BLaER1 treated with 17β-estradiol and CSF1 and Interleukin-3, amounts not matched to agents 10 nM and 100 nM (cell line): ENCODE measurements around the gene SMIM41.

Experiments used
- H3K27ac ChIP-seq, 11 experiments: shearing (Covaris generic); formaldehyde crosslinking; 2 replicates each; pipeline ENCODE4 v1.8.1; 2022
- H3K27me3 ChIP-seq, 11 experiments: shearing (Covaris generic); formaldehyde crosslinking; 2 replicates each; pipeline ENCODE4 v1.8.1; 2022
- H3K36me3 ChIP-seq, 11 experiments: shearing (Covaris generic); formaldehyde crosslinking; 2 replicates each; pipeline ENCODE4 v1.8.1; 2022
- H3K4me1 ChIP-seq, 10 experiments: shearing (Covaris generic); formaldehyde crosslinking; 2 replicates each; pipeline ENCODE4 v1.8.1; 2022
- H3K4me2 ChIP-seq, 11 experiments: shearing (Covaris generic); formaldehyde crosslinking; 2 replicates each; pipeline ENCODE4 v1.8.1; 2022
- H3K4me3 ChIP-seq, 10 experiments: shearing (Covaris generic); formaldehyde crosslinking; 2 replicates each; pipeline ENCODE4 v1.8.1; 2022
- H3K9ac ChIP-seq, 11 experiments: shearing (Covaris generic); formaldehyde crosslinking; 2 replicates each; pipeline ENCODE4 v1.8.1; 2022
- H3K9me3 ChIP-seq, 11 experiments: shearing (Covaris generic); formaldehyde crosslinking; replicated peaks in 1 of 11; 2 replicates each; pipeline ENCODE4 v1.8.1; 2022
- H4K20me1 ChIP-seq, 11 experiments: shearing (Covaris generic); formaldehyde crosslinking; 2 replicates each; pipeline ENCODE4 v1.8.1; 2022
- Cebpa-rat ChIP-seq, 11 experiments: shearing (Covaris generic); IDR thresholded peaks; 2 replicates each; pipeline ENCODE4 v1.8.1; 2022

Gene SMIM41

GRCh38 chr12:52126050-52126604 is 46.6 kb downstream of the SMIM41 start:
- H3K36me3 ChIP-seq: no peaks in the 10 kb centered on the region
- peak overlapping the region; percentile 1 to 88 (median 69); a peak in 20 of 22 replicates for H3K4me2 ChIP-seq
- H3K27ac ChIP-seq: peak overlapping the region in 5 of 11 experiments; percentile 3 to 75 (median 59); a peak in 8 of 22 replicates
- H3K9me3 ChIP-seq: no peaks in the 10 kb centered on the region
- H3K27me3 ChIP-seq: no peaks in the 10 kb centered on the region
- no peak for TF ChIP-seq Cebpa-rat (IDR thresholded peaks at IDR 0.05)
- H3K9ac ChIP-seq: peak overlapping the region in 1 of 11 experiments; percentile 19; a peak in 1 of 22 replicates
- H3K4me1 ChIP-seq: peaks cover 42 to 93% (median 84%) of the 10 kb centered on the region in 10 experiments
- H4K20me1 ChIP-seq: no peaks in the 10 kb centered on the region
- no peak overlapping the region for H3K4me3 ChIP-seq

GRCh38 chr12:52126605-52127578 is 47.4 kb downstream of the SMIM41 start:
- Histone ChIP-seq H3K27ac (peak overlapping the region in 7 of 11 experiments; percentile 3 to 75 (median 46); a peak in 12 of 22 replicates), H3K4me1 (peaks cover 35 to 86% (median 77%) of the 10 kb centered on the region in 10 experiments)

GRCh38 chr12:52127683-52128450 is 48.4 kb downstream of the SMIM41 start:
- Histone ChIP-seq H3K27ac (peak overlapping the region in 7 of 11 experiments; percentile 24 to 75 (median 58); a peak in 11 of 22 replicates), H3K4me2 (peak overlapping the region; percentile 19 to 88 (median 69); a peak in 21 of 22 replicates), H3K27me3 (no peaks in the 10 kb centered on the region), H3K9me3 (no peaks in the 10 kb centered on the region), H3K36me3 (no peaks in the 10 kb centered on the region), H4K20me1 (no peaks in the 10 kb centered on the region), H3K4me3 (no peak overlapping the region), H3K4me1 (peaks cover 35 to 77% (median 69%) of the 10 kb centered on the region in 10 experiments), H3K9ac (peak overlapping the region in 5 of 11 experiments; percentile 12 to 63 (median 30); a peak in 5 of 22 replicates)
- no peak for TF ChIP-seq Cebpa-rat (IDR thresholded peaks at IDR 0.05)

More at GRCh38 chr12:52126605-52127578, 47.4 kb downstream of the SMIM41 start:
- no peaks in the 10 kb centered on the region for H3K36me3 ChIP-seq
- TF ChIP-seq Cebpa-rat (IDR thresholded peaks at IDR 0.05): no peak
- no peaks in the 10 kb centered on the region for H3K27me3 ChIP-seq
- peak overlapping the region in 1 of 11 experiments; percentile 27; a peak in 1 of 22 replicates for H3K9ac ChIP-seq
- H3K4me3 ChIP-seq: no peak overlapping the region
- no peaks in the 10 kb centered on the region for H4K20me1 ChIP-seq
- H3K9me3 ChIP-seq: no peaks in the 10 kb centered on the region
- peak overlapping the region; percentile 19 to 88 (median 69) for H3K4me2 ChIP-seq

- Histone ChIP-seq H4K20me1 (no peaks in the 10 kb centered on the region), H3K9ac (no peak overlapping the region), H3K27ac (0 out of 22 replicates have a peak overlapping the region, but pooled peaks of 1 of the 11 experiments have one; percentile 28), H3K4me3 (no peak overlapping the region), H3K4me2 (peak overlapping the region in 8 of 11 experiments; percentile 17 to 60 (median 48); a peak in 11 of 22 replicates), H3K27me3 (no peaks in the 10 kb centered on the region), H3K36me3 (no peaks in the 10 kb centered on the region), H3K9me3 (no peaks in the 10 kb centered on the region), H3K4me1 (peaks cover 19 to 49% (median 42%) of the 10 kb centered on the region in 10 experiments; a peak in 19 of 20 replicates)
- TF ChIP-seq Cebpa-rat (IDR thresholded peaks at IDR 0.05): no peak
Observed at GRCh38 chr12:52130711-52131110, 51.2 kb downstream of the SMIM41 start.

GRCh38 chr12:52132754-52133161 is 53.3 kb downstream of the SMIM41 start:
- Histone ChIP-seq H3K9me3 (no peaks in the 10 kb centered on the region), H3K27me3 (no peaks in the 10 kb centered on the region), H3K27ac (no peak overlapping the region; a peak in 1 of 22 replicates), H3K9ac (no peak overlapping the region), H4K20me1 (no peaks in the 10 kb centered on the region), H3K4me1 (peaks cover 7 to 28% (median 22%) of the 10 kb centered on the region in 10 experiments; a peak in 19 of 20 replicates), H3K4me3 (no peak overlapping the region), H3K36me3 (no peaks in the 10 kb centered on the region), H3K4me2 (peak overlapping the region in 2 of 11 experiments; percentile 1 to 27; a peak in 2 of 22 replicates)
- TF ChIP-seq Cebpa-rat (IDR thresholded peaks at IDR 0.05): no peak

- H3K4me1 ChIP-seq: peaks cover 0 to 31% (median 27%) of the 10 kb centered on the region in 10 experiments; a peak in 17 of 20 replicates
- H3K27me3 ChIP-seq: no peaks in the 10 kb centered on the region
- H3K4me3 ChIP-seq: no peak overlapping the region
- no peak for TF ChIP-seq Cebpa-rat (IDR thresholded peaks at IDR 0.05)
- H4K20me1 ChIP-seq: no peaks in the 10 kb centered on the region; a peak in 1 of 22 replicates
- H3K9ac ChIP-seq: no peak overlapping the region
- H3K4me2 ChIP-seq: no peak overlapping the region
- H3K27ac ChIP-seq: no peak overlapping the region
- no peaks in the 10 kb centered on the region for H3K36me3 ChIP-seq
- H3K9me3 ChIP-seq: no peaks in the 10 kb centered on the region
Observed at GRCh38 chr12:52137746-52138145, 58.2 kb downstream of the SMIM41 start.

GRCh38 chr12:52139147-52139546 is 59.6 kb downstream of the SMIM41 start:
- Histone ChIP-seq H3K9me3 (no peaks in the 10 kb centered on the region), H3K36me3 (no peaks in the 10 kb centered on the region), H3K4me2 (peak overlapping the region in 7 of 11 experiments; percentile 30 to 51 (median 41); a peak in 7 of 22 replicates), H3K27ac (no peak overlapping the region), H4K20me1 (no peaks in the 10 kb centered on the region; a peak in 1 of 22 replicates), H3K9ac (no peak overlapping the region), H3K4me1 (peaks cover 0 to 34% (median 27%) of the 10 kb centered on the region in 10 experiments; a peak in 17 of 20 replicates), H3K4me3 (no peak overlapping the region), H3K27me3 (no peaks in the 10 kb centered on the region)
- TF ChIP-seq Cebpa-rat (IDR thresholded peaks at IDR 0.05): no peak

GRCh38 chr12:52139579-52140062 is 60.1 kb downstream of the SMIM41 start:
- no peak overlapping the region for H3K9ac ChIP-seq
- H3K27ac ChIP-seq: no peak overlapping the region
- no peak for TF ChIP-seq Cebpa-rat (IDR thresholded peaks at IDR 0.05)
- no peaks in the 10 kb centered on the region; a peak in 1 of 22 replicates for H4K20me1 ChIP-seq
- H3K4me3 ChIP-seq: no peak overlapping the region
- no peaks in the 10 kb centered on the region for H3K27me3 ChIP-seq
- peak overlapping the region in 4 of 11 experiments; percentile 28 to 45 (median 38); a peak in 6 of 22 replicates for H3K4me2 ChIP-seq
- no peaks in the 10 kb centered on the region for H3K9me3 ChIP-seq
- H3K4me1 ChIP-seq: peaks cover 0 to 35% (median 27%) of the 10 kb centered on the region in 10 experiments; a peak in 17 of 20 replicates
- no peaks in the 10 kb centered on the region for H3K36me3 ChIP-seq
